ENCODE results near the gene PCDH19.

DNA sequence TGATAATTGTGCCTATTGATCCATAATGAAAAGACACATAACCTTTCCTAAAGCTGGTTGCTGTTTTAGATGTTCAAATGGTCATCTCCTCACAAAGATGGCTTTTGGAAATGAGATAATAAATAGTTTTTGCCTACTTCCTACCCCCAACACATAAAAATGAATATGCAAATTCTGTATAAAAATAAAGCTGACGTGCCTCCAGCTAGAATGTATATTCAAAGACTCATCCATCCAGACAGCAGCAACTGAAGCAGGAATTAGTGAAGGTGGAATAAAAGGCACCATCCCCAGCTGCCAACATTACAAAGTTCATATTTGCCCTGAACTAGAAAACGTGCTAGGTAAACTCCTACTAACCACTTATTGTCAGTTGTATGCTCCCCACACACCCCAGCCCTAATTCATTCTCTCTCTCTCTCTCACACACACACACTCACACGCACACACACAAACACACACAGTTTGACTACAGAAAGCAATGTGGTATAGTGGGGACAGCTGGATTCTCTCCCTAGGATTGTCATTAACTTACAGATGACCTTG lies 53.6 kb downstream of the PCDH19 start:
- TF ChIP-seq POLR2A (IDR thresholded peaks at IDR 0.05; ENCODE audit: low read length) (no peak), RAD21 (conservative IDR thresholded peaks at IDR 0.05 in 1 of 2, IDR thresholded peaks at IDR 0.05 in 1 of 2) (no peak), CHD4 (IDR thresholded peaks at IDR 0.05; ENCODE audit: borderline replicate concordance) (no peak), RNF2 (IDR thresholded peaks at IDR 0.05; ENCODE audit: borderline replicate concordance, low read depth) (no peak), EP300 (IDR thresholded peaks at IDR 0.05) (no peak), JUN (IDR thresholded peaks at IDR 0.05) (no peak), SMC3 (IDR thresholded peaks at IDR 0.05) (no peak), ZFP36 (IDR thresholded peaks at IDR 0.05; ENCODE audit: borderline replicate concordance, partially characterized antibody) (no peak), PHF8 (IDR thresholded peaks at IDR 0.05; ENCODE audit: borderline replicate concordance, low read depth) (no peak), ZSCAN20 (CRISPR knock-in tag; IDR thresholded peaks at IDR 0.05) (no peak)
- TF ChIP-seq, protein P1, sequence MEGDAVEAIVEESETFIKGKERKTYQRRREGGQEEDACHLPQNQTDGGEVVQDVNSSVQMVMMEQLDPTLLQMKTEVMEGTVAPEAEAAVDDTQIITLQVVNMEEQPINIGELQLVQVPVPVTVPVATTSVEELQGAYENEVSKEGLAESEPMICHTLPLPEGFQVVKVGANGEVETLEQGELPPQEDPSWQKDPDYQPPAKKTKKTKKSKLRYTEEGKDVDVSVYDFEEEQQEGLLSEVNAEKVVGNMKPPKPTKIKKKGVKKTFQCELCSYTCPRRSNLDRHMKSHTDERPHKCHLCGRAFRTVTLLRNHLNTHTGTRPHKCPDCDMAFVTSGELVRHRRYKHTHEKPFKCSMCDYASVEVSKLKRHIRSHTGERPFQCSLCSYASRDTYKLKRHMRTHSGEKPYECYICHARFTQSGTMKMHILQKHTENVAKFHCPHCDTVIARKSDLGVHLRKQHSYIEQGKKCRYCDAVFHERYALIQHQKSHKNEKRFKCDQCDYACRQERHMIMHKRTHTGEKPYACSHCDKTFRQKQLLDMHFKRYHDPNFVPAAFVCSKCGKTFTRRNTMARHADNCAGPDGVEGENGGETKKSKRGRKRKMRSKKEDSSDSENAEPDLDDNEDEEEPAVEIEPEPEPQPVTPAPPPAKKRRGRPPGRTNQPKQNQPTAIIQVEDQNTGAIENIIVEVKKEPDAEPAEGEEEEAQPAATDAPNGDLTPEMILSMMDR (IDR thresholded peaks at IDR 0.05) = no peak
- TF ChIP-seq, protein P2, sequence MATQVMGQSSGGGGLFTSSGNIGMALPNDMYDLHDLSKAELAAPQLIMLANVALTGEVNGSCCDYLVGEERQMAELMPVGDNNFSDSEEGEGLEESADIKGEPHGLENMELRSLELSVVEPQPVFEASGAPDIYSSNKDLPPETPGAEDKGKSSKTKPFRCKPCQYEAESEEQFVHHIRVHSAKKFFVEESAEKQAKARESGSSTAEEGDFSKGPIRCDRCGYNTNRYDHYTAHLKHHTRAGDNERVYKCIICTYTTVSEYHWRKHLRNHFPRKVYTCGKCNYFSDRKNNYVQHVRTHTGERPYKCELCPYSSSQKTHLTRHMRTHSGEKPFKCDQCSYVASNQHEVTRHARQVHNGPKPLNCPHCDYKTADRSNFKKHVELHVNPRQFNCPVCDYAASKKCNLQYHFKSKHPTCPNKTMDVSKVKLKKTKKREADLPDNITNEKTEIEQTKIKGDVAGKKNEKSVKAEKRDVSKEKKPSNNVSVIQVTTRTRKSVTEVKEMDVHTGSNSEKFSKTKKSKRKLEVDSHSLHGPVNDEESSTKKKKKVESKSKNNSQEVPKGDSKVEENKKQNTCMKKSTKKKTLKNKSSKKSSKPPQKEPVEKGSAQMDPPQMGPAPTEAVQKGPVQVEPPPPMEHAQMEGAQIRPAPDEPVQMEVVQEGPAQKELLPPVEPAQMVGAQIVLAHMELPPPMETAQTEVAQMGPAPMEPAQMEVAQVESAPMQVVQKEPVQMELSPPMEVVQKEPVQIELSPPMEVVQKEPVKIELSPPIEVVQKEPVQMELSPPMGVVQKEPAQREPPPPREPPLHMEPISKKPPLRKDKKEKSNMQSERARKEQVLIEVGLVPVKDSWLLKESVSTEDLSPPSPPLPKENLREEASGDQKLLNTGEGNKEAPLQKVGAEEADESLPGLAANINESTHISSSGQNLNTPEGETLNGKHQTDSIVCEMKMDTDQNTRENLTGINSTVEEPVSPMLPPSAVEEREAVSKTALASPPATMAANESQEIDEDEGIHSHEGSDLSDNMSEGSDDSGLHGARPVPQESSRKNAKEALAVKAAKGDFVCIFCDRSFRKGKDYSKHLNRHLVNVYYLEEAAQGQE (IDR thresholded peaks at IDR 0.05) = no peak
- TF ChIP-seq, protein P3, sequence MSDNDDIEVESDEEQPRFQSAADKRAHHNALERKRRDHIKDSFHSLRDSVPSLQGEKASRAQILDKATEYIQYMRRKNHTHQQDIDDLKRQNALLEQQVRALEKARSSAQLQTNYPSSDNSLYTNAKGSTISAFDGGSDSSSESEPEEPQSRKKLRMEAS (IDR thresholded peaks at IDR 0.05) = no peak
- TF ChIP-seq, protein P4, sequence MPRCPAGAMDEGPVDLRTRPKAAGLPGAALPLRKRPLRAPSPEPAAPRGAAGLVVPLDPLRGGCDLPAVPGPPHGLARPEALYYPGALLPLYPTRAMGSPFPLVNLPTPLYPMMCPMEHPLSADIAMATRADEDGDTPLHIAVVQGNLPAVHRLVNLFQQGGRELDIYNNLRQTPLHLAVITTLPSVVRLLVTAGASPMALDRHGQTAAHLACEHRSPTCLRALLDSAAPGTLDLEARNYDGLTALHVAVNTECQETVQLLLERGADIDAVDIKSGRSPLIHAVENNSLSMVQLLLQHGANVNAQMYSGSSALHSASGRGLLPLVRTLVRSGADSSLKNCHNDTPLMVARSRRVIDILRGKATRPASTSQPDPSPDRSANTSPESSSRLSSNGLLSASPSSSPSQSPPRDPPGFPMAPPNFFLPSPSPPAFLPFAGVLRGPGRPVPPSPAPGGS (IDR thresholded peaks at IDR 0.05) = no peak
